Sigmoid colon (tissue), 7 donors: ENCODE results near the gene PSMC3. TPM values are rescaled to one million over a fixed set of nuclear protein-coding genes. Genes with fewer than 3 reads are reported as not detected.

Experiments used
- DNase-seq: peaks from one replicate; pipeline ENCODE4 v3.0.0-alpha.2; 2019
- H3K27ac ChIP-seq, 4 donors: fragments of 200-600 bp; sonication (generic); one replicate each; pipeline ENCODE4 v1.5.1; 2016 to 2019; ENCODE audit warnings: mild to moderate bottlenecking in 1 of 4
- H3K27me3 ChIP-seq, 3 donors: fragments of 200-600 bp; sonication (generic); one replicate each; pipeline ENCODE4 v1.5.1; 2019; ENCODE audit warnings: mild to moderate bottlenecking in 1 of 3
- H3K36me3 ChIP-seq, 4 donors: fragments of 200-600 bp; sonication (generic); one replicate each; pipeline ENCODE4 v1.5.1; 2016 to 2019
- H3K4me1 ChIP-seq, 4 donors: fragments of 200-600 bp; sonication (generic); one replicate each; pipeline ENCODE4 v1.5.1; 2017 to 2019
- H3K4me3 ChIP-seq, 4 donors: fragments of 200-600 bp; sonication (generic); one replicate each; pipeline ENCODE4 v1.5.1; 2017 to 2019; ENCODE audit warnings: mild to moderate bottlenecking in 2 of 4, moderate library complexity in 1 of 4
- H3K9me3 ChIP-seq, 4 donors: fragments of 200-600 bp in 3 of 4; sonication (generic) in 3 of 4; one replicate each; pipeline versions ENCODE4 v1.5.1 to v1.6.1; 2013 to 2019
- CTCF ChIP-seq, 4 experiments: fragments of 450-650 bp in 3 of 4; fragments of 200-600 bp in 1 of 4; IDR thresholded peaks; one replicate each; pipeline ENCODE4 v1.5.1; 2016 to 2019; ENCODE audit warnings: antibody characterized with exemption in 4 of 4, mild to moderate bottlenecking in 3 of 4, moderate library complexity in 2 of 4
- EP300 ChIP-seq, 4 donors: sonication (generic); formaldehyde crosslinking; IDR thresholded peaks; one replicate each; pipeline ENCODE4 v1.6.1; 2017; ENCODE audit warnings: antibody characterized with exemption in 4 of 4
- POLR2A ChIP-seq, 2 donors: fragments of 450-650 bp; IDR thresholded peaks; one replicate each; pipeline ENCODE4 v1.6.1; 2016; ENCODE audit warnings: antibody characterized with exemption in 2 of 2, mild to moderate bottlenecking in 2 of 2, moderate library complexity in 2 of 2
- POLR2AphosphoS5 ChIP-seq, 4 donors: sonication (generic); formaldehyde crosslinking; IDR thresholded peaks; one replicate each; pipeline ENCODE4 v1.6.1; 2017; ENCODE audit warnings: antibody characterized with exemption in 4 of 4
- WGBS, 2 donors: extraction: QIAGEN DNeasy Blood & Tissue Kit; methylation state at CpG; one replicate each; pipeline ENCODE4 v1.1.7; 2013; 5-methylcytosine and 5-hydroxymethylcytosine counted together
- intact Hi-C: fragments of 100-400 bp; cut with DNase I; formaldehyde crosslinking; loops from one replicate; pipeline ENCODE4 v1.15.1; 2023
- polyA plus RNA-seq, 3 donors: library from polyadenylated mRNA; stranded (reverse); fragments of 200-250 nt; gene quantifications; one replicate each; pipeline ENCODE4 v1.2.3, GENCODE V29; 2013
- total RNA-seq, 4 donors: library from RNA; depleted of rRNA; stranded (reverse); fragments of >200 nt; gene quantifications; one replicate each; pipeline ENCODE4 v1.1.0, GENCODE V29; 2016
- donor health status: healthy with polysubstance abuse.
- donor health status: Bipolar disorder and iron deficiency.
- donor health status: healthy.

PSMC3 gene
- total and polyA plus RNA-seq, 7 donors, result 104 to 202 (median 151) TPM

- 86 to 90% methylated on average over 12 of the region's 12 CpGs for WGBS, 2 donors
- Histone ChIP-seq H3K4me1 (peaks cover 0 to 11% (median 6%) of the 10 kb centered on the region in 4 donors), H3K36me3 (no peaks in the 10 kb centered on the region), H3K9me3 (no peaks in the 10 kb centered on the region), H3K4me3 (no peak overlapping the region), H3K27me3 (no peaks in the 10 kb centered on the region), H3K27ac (no peak overlapping the region)
- intact Hi-C loops, result no loop called here
- DNase-seq, result no peak
- TF ChIP-seq POLR2AphosphoS5 (IDR thresholded peaks at IDR 0.05) (no peak), POLR2A (IDR thresholded peaks at IDR 0.05) (no peak), EP300 (IDR thresholded peaks at IDR 0.05) (no peak), CTCF (IDR thresholded peaks at IDR 0.05) (no peak)
Observed at GRCh38 chr11:47441421-47441820, 15.2 kb upstream of the PSMC3 start.

GRCh38 chr11:47440054-47440476 is 13.8 kb upstream of the PSMC3 start:
- WGBS, 2 donors, result 88 to 94% methylated on average over 2 of the region's 2 CpGs
- intact Hi-C loops, result no loop called here
- H3K27me3 ChIP-seq, result no peaks in the 10 kb centered on the region
- DNase-seq, result no peak
- no peak overlapping the region for H3K4me3 ChIP-seq
- H3K4me1 ChIP-seq, result peaks cover 0 to 11% (median 6%) of the 10 kb centered on the region in 4 donors
- no peaks in the 10 kb centered on the region for H3K9me3 ChIP-seq
- no peaks in the 10 kb centered on the region for H3K36me3 ChIP-seq
- no peak overlapping the region for H3K27ac ChIP-seq
- no peak for TF ChIP-seq POLR2A (IDR thresholded peaks at IDR 0.05)
- no peak for TF ChIP-seq POLR2AphosphoS5 (IDR thresholded peaks at IDR 0.05)
- TF ChIP-seq EP300 (IDR thresholded peaks at IDR 0.05), result no peak
- no peak for TF ChIP-seq CTCF (IDR thresholded peaks at IDR 0.05)

GRCh38 chr11:47438721-47439120 is 12.5 kb upstream of the PSMC3 start:
- WGBS, 2 donors, result 95 to 97% methylated on average over 18 of the region's 18 CpGs
- Histone ChIP-seq H3K4me1 (peaks cover 0 to 12% (median 9%) of the 10 kb centered on the region in 4 donors), H3K4me3 (no peak overlapping the region), H3K27me3 (no peaks in the 10 kb centered on the region), H3K9me3 (no peaks in the 10 kb centered on the region), H3K36me3 (no peaks in the 10 kb centered on the region), H3K27ac (no peak overlapping the region)
- TF ChIP-seq CTCF (IDR thresholded peaks at IDR 0.05) (no peak), POLR2AphosphoS5 (IDR thresholded peaks at IDR 0.05) (no peak), EP300 (IDR thresholded peaks at IDR 0.05) (no peak), POLR2A (IDR thresholded peaks at IDR 0.05) (no peak)
- no peak for DNase-seq
- intact Hi-C loops, result no loop called here

GRCh38 chr11:47437746-47438418 is 11.6 kb upstream of the PSMC3 start:
- Histone ChIP-seq H3K9me3 (no peaks in the 10 kb centered on the region), H3K4me3 (no peak overlapping the region), H3K36me3 (no peaks in the 10 kb centered on the region), H3K4me1 (peaks cover 0 to 16% (median 10%) of the 10 kb centered on the region in 4 donors), H3K27me3 (no peaks in the 10 kb centered on the region), H3K27ac (peak overlapping the region in 3 of 4 donors; percentile 12 to 47 (median 37))
- 40 to 71% methylated on average over 16 of the region's 16 CpGs for WGBS, 2 donors
- peak; percentile 78 for DNase-seq
- TF ChIP-seq POLR2AphosphoS5 (IDR thresholded peaks at IDR 0.05) (no peak), POLR2A (IDR thresholded peaks at IDR 0.05) (no peak), EP300 (IDR thresholded peaks at IDR 0.05) (no peak)
- intact Hi-C loops, result no loop called here

- no peak overlapping the region for H3K4me3 ChIP-seq
- H3K36me3 ChIP-seq, result no peaks in the 10 kb centered on the region
- H3K27me3 ChIP-seq, result no peaks in the 10 kb centered on the region
- 82 to 83% methylated on average over 11 of the region's 11 CpGs for WGBS, 2 donors
- TF ChIP-seq CTCF (IDR thresholded peaks at IDR 0.05) (no peak), POLR2AphosphoS5 (IDR thresholded peaks at IDR 0.05) (no peak), EP300 (IDR thresholded peaks at IDR 0.05) (no peak), POLR2A (IDR thresholded peaks at IDR 0.05) (no peak)
- intact Hi-C loops, result no loop called here
- peaks cover 0 to 16% (median 10%) of the 10 kb centered on the region in 4 donors for H3K4me1 ChIP-seq
- H3K27ac ChIP-seq, result peak overlapping the region in 3 of 4 donors; percentile 12 to 47 (median 37)
- DNase-seq, result no peak
- H3K9me3 ChIP-seq, result no peaks in the 10 kb centered on the region
Observed at GRCh38 chr11:47437218-47437745, 11.0 kb upstream of the PSMC3 start.
